ENCODE data around the gene RABL6.

DNA sequence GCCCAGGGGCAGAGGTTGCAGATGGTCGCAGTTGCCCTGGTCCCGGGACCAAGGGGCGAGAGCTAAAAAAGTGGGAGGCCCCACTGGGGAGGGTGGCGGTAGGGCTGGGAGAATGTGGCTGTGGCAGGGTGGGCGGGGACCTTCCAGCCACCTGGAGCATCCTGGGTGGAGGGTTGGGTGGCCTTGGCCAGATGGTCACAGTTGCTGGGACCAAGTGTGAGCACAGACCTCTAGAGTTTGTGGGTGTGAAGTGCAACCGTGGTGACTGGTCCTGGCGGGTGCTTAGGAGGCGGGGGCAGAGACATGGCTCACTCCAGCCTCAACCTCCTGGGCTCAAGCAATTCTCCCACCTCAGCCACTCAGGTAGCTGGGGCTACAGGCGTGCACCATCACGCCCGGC is 72.9 kb downstream of the RABL6 start:
- TF ChIP-seq EZH2 (IDR thresholded peaks at IDR 0.05) (no peak), EZH2phosphoT487 (IDR thresholded peaks at IDR 0.05) (no peak)
- TF ChIP-seq, protein P1, sequence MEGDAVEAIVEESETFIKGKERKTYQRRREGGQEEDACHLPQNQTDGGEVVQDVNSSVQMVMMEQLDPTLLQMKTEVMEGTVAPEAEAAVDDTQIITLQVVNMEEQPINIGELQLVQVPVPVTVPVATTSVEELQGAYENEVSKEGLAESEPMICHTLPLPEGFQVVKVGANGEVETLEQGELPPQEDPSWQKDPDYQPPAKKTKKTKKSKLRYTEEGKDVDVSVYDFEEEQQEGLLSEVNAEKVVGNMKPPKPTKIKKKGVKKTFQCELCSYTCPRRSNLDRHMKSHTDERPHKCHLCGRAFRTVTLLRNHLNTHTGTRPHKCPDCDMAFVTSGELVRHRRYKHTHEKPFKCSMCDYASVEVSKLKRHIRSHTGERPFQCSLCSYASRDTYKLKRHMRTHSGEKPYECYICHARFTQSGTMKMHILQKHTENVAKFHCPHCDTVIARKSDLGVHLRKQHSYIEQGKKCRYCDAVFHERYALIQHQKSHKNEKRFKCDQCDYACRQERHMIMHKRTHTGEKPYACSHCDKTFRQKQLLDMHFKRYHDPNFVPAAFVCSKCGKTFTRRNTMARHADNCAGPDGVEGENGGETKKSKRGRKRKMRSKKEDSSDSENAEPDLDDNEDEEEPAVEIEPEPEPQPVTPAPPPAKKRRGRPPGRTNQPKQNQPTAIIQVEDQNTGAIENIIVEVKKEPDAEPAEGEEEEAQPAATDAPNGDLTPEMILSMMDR (IDR thresholded peaks at IDR 0.05): no peak

Measured in neural progenitor cell (in vitro differentiated cells).